ENCODE measurements around the gene SLC35B1.
"Not testable (repeated sequence)": the region's sequence is repeated elsewhere in the genome, so short reads cannot be mapped to it uniquely, and the experiment has no call there.

SLC35B1 gene

GRCh38 chr17:49696233-49696761, 11.5 kb downstream of the SLC35B1 start:
- DNase-seq: no peak

DNA sequence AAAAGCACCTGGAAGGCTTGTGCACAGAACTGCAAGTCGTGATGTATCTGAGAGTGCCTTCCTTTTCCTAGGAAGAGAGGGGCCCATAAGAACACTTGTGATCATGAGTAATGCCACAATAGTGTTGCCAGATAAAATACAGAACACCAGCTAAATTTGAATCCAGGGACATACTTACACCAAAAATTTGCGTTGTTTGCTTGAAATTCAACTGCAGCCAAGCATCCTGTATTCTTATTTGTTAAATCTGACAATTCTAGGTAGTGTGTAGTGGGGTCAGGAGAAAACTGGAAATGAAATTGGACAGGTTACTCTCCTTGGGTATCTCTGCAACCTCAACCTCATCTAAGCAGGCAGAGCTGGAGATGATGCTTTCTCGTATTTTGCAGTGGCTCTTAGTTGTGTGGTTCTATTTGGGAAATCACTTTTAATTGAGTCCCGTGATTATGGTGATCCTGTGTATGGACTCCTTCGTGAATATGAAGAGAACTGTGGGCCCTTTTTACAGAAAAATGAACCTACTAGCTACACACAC, 12.0 kb downstream of the SLC35B1 start:
- DNase-seq: no peak

GRCh38 chr17:49694847-49695697, 12.7 kb downstream of the SLC35B1 start:
- DNase-seq: peak; percentile 14

DNA sequence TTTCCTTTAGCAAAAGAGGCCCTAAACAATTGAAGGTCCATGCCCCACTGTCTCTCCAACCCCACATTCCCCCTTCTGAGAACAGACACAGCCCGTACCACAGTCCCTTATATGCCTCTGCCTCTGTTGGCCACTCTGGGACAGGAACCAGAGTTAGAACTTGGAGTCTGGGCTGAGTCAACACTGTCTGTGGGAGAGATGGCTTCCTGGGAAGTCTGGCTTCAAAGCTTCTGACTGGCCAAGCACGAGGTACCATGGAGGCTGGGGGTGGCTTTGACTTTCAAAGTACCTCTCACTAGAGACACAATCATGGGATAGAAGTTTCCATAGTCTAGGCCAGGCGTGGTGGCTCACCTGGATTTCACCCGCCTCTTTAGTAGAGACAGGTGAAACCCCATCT, 15.0 kb downstream of the SLC35B1 start:
- DNase-seq: no peak

DNA sequence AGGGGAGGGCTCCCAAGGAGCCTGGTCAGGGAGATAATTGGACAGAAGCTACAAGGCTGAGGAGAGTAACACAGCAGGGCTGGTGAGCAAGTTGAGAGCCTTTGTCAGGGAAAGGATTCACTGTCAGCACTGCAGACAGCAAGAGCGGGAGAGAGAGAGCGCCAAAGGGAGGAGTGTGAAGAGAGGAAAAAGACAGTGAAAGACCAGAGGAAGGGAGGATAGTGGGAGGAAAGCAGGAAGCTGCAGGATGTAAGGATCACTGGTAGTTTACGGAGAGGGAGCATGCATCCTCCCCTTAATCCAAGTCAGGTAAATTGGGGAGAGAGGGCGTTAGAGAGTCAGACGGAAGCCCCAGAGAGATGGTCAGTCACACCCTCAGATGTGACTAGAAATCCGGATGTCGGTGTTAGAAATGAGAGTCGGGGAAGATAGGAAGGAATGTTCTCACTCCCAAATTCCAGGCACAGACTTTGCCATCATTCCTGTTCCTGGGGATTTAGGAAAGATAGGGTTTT, 16.0 kb downstream of the SLC35B1 start:
- peak; percentile 4 for DNase-seq

DNA sequence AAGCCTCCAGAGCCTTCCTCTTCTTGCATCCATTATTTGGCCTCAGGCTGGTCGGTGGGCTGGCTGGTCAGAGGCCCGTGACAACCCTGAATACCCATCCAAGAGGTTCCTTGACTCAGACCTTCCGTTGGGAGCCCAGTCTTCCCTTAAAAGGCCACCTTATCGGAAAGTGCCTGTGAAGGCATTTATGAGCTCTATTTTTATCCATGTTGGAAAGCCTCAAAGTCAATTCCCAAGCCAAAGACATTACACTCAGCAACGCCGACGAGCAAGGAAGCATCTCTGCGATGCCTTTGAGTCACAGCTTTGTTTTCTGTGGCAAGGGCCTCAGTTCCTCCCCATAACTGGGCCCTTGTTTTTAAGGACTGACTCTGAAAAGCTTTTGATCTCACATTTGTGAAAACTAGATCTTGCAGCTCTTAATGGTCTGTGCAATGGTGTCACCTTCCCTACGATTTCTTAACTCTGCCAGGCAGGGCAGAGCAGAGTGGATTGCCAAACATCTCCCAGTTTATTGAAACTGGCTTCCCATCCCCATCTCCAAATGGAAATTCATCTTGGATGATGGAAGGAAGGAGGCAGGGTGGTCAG, 16.6 kb downstream of the SLC35B1 start:
- DNase-seq: peak; percentile 50

DNA sequence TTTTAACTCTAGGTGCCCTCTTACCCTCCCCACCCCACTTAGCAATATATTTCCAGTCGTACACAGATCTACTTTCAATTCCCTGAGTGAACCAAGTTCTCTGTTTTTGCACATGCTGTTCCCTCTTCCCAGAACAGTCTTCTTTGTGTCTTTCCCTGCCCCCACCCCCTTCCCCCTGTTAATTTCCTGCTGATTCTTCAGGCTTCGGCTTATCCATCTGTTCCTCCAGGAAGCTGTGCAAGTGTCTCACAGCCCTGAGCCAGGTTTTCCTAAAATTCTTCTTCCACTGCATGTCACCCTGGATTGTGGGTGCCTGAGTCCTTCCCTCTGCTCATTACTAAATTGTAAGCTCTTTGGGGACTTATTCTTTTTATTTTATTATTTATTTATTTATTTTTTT, 17.5 kb downstream of the SLC35B1 start:
- no peak for DNase-seq

GRCh38 chr17:49688848-49689247, 18.9 kb downstream of the SLC35B1 start:
- no peak for DNase-seq

DNA sequence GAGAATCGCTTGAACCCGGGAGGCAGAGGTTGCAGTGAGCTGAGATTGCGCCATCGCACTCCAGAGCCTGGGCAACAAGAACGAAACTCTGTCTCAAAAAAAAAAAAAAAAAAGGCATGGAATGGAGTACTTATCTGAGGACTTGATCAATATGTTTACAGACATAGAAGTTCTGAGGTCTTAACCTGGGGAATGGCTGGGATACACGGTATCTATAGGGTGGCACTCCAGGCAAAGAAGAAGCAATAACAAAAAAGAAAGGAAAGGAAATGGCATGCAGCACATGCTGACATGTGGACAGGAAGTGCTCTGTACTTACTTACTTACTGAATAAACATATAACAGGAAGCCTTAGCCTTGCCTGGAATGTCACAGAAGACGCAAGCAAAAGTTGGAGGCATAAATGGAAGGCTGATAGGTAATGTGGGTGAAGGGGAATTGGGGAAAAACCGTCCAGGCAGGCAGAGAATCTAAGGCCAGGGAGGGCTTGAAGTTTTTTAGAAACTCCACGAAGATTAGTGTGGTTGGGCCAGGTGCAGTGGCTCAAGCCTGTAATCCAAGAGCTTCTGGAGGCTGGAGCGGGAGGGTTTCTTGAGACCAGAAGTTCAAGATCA, 19.8 kb downstream of the SLC35B1 start:
- peak; percentile 48 for DNase-seq

DNA sequence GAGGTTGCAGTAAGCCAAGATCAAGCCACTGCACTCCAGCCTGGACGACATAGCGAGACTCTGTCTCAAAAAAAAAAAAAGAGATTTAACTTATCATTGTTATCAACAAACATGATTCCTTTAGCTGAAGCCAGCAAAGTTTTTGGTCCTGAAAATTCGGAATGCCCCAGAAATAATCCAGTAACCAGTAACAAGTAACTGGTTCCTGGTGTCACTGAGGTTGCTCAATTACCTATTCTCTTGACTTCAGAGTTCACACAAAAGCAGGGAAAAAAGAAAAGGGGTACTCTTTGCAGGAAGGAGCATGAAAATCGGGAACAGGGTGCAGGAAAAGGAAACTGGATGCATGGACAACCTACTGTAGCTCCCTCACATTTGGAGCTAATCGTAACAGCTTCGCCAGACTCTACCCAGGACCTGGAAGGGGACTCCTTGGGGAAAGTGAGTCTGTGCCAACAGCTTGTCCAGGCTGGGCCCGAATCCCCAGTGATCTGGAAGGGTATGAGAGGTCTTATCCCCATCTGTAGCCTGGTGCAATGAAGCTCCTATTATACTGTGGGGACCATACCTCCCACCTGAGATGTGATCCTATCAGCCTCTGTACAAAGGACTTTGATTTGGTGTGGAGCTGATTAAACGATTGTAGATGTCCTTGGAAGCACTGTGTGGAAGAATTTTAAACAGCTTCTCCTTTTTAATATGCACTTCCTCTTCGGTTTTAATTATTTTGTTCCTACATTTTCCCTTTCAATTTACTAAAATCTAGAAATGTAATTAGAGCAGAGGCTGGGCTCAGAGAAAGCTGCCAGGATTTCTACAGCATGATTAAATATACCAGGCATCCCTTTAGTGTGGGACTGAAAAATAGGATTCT, 26.4 kb downstream of the SLC35B1 start:
- no peak for DNase-seq

- DNase-seq: no peak
These were observed 27.4 kb downstream of the SLC35B1 start for GRCh38 chr17:49680314-49680713.

- DNase-seq: peak; percentile 100
These were observed 29.6 kb downstream of the SLC35B1 start, which contains the start of gene SPOP for GRCh38 chr17:49677933-49678847. Gene SPOP (minus strand): TSS chr17:49678097. CDS start chr17:49622810, 55,287 bp downstream.

DNA sequence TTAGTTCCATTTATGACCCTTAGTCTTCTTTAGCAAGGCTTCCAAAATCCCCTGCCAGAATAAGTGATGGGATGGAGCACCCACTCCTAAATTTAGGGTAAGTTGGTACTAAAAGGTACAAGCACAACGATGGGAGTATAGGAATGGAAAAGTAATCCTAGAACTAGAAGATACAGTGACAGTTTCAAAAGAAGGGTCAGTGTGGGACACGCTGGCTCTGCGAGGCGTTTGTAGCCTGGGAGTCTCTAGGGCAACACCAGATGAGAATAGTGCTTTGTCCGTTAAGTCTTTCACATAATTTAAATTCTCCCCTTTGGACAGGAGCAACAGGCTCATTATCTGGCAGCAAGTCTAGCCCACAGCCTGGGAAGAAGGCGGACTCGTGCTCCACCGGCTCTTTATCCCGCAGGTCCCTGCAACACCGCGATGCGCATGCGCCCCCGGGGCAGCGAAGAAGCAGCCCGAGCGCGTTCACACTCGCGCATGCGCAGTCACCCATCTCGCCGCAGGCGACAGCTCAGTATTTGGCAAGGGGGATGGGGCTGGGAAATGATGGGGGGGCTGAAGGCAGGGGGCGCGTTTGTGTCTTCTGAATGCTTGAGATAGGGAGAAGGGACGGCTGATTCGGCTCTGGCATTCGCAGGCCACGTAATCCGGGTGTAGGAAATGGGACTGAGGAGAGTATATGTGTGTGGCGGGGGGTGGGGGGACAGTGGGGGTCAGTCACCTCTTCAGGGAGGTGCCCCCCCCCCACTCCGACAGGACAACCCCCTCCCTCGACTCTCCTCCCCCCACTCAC, 30.4 kb downstream of the SLC35B1 start:
- peak; percentile 92 for DNase-seq

DNA sequence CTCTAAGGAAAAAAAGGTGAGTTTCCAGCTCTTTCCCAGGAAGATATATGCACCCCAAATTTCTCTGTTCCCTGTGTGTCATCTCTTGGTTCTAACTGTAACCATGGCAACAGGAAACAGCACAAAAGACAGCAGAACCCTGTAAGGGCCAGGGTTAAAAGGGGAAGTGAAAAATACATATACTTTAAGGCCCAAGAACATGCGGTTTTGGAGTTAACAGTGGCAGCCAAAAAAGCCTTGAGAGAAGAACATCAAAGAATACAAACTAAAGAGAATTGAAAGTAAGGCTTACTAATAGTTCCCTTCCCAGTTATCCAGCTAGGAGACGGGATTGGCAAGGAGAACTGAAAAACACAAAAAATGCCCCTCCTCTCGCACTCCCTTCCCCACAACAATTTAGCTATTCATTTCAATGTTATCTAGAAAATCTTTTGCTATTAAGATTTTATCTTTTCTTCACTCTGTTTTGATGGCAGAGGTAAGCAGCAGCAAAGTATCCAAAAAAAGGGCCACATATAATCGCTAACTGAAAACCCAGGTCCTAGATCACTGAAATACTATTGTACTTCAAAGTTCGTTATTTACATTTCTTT, 31.4 kb downstream of the SLC35B1 start:
- DNase-seq: peak; percentile 28

GRCh38 chr17:49674507-49674906, 33.3 kb downstream of the SLC35B1 start:
- no peak for DNase-seq

- DNase-seq: not testable (repeated sequence)
These were observed 34.1 kb downstream of the SLC35B1 start for GRCh38 chr17:49673679-49674078.

DNA sequence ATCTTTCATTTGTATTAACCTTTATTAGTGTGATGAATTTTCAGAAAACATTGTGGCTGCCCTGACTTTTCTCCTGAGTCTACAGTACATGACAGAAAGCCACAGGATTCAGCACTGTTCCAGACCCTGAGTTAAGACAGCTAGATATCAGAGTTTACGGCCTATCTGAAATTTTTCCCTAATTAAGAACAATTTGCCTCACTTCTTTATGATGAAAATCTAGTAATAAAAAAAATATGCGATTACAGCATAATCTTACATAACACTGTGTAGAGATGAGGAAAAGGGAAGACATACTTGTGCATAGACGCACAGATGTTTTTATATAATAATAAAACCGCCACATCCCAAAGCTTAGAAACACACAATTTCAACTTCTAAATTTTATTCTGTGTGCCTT, 37.1 kb downstream of the SLC35B1 start:
- DNase-seq: no peak

GRCh38 chr17:49670002-49670401, 37.8 kb downstream of the SLC35B1 start:
- DNase-seq: no peak

DNA sequence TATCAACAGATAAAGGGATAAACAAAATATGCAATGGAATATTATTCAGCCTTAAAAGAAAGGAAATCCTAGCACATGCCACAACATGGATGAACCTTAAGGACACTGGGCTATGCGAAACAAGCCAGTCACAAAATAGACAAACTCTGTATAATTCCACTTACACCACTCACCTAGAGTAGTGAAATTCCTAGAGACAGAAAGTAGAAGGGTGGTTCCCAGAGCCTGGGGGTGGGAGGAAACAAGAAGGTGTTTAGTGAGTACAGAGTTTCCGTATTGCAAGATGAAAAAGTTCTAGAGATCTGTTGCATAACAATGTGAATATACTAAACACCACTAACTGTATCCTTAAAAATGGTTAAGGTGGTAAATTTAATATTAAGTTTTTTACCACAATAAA, 39.9 kb downstream of the SLC35B1 start:
- DNase-seq: no peak
